HepG2 (cell line): ENCODE measurements around the gene WFDC1. TPM values are rescaled to one million over a fixed set of nuclear protein-coding genes. Genes with fewer than 3 reads are reported as not detected.

ENCODE experiments used
- AGO2 ChIP-seq: fragments of 200-400 bp; formaldehyde crosslinking; optimal IDR thresholded peaks from 2 replicates; pipeline ENCODE3; 2017; ENCODE audit warnings: mild to moderate bottlenecking, low read depth, low read length, moderate library complexity
- ISL2 ChIP-seq: sonication (generic); formaldehyde crosslinking; IDR thresholded peaks from 2 replicates; pipeline ENCODE4 v1.5.0; 2020; ENCODE audit warnings: missing genetic modification reagents
- KDM5B ChIP-seq: sonication (generic); formaldehyde crosslinking; IDR thresholded peaks from 2 replicates; pipeline ENCODE4 v1.4.0; 2020; ENCODE audit warnings: missing genetic modification reagents, mild to moderate bottlenecking, borderline replicate concordance
- RCOR2 ChIP-seq: IDR thresholded peaks from 2 replicates; pipeline ENCODE4 v1.6.1; 2016; ENCODE audit warnings: missing biosample characterization, missing genetic modification reagents
- RFX1 ChIP-seq: fragments of 450-650 bp; IDR thresholded peaks from 2 replicates; pipeline ENCODE4 v1.6.1; 2017
- SNAPC2 ChIP-seq: sonication (generic); formaldehyde crosslinking; IDR thresholded peaks from 2 replicates; pipeline ENCODE4 v1.8.1; 2022; ENCODE audit warnings: mild to moderate bottlenecking, missing genetic modification reagents
- TARDBP ChIP-seq: sonication (generic); formaldehyde crosslinking; IDR thresholded peaks from 2 replicates; pipeline ENCODE4 v1.8.0; 2022; ENCODE audit warnings: mild to moderate bottlenecking, missing genetic modification reagents
- TEAD3 ChIP-seq: optimal IDR thresholded peaks from 2 replicates; pipeline ENCODE3; 2016; ENCODE audit warnings: borderline replicate concordance
- ZBTB42 ChIP-seq: sonication (generic); formaldehyde crosslinking; IDR thresholded peaks from 2 replicates; pipeline ENCODE4 v1.5.0; 2020; ENCODE audit warnings: mild to moderate bottlenecking, missing genetic modification reagents
- ZFX ChIP-seq: sonication (generic); formaldehyde crosslinking; IDR thresholded peaks from 2 replicates; pipeline ENCODE4 v1.4.0; 2020; ENCODE audit warnings: mild to moderate bottlenecking, low read depth, missing genetic modification reagents, moderate library complexity
- ZNF101 ChIP-seq: sonication (generic); formaldehyde crosslinking; IDR thresholded peaks from 2 replicates; pipeline ENCODE4 v1.4.0; 2020; ENCODE audit warnings: mild to moderate bottlenecking, low read depth, missing genetic modification reagents, borderline replicate concordance
- ZNF24 ChIP-seq: fragments of 450-650 bp; IDR thresholded peaks from 2 replicates; pipeline ENCODE4 v1.6.1; 2017; ENCODE audit warnings: antibody characterized with exemption, mild to moderate bottlenecking
- ZNF292 ChIP-seq: sonication (generic); formaldehyde crosslinking; IDR thresholded peaks from 2 replicates; pipeline ENCODE4 v1.8.1; 2022; ENCODE audit warnings: mild to moderate bottlenecking, low read depth, missing genetic modification reagents, borderline replicate concordance
- ZNF460 ChIP-seq: sonication (generic); formaldehyde crosslinking; IDR thresholded peaks from 2 replicates; pipeline ENCODE4 v1.5.1; 2020; ENCODE audit warnings: missing genetic modification reagents, mild to moderate bottlenecking, borderline replicate concordance
- ZNF543 ChIP-seq: sonication (generic); formaldehyde crosslinking; IDR thresholded peaks from 2 replicates; pipeline ENCODE4 v1.4.0; 2020; ENCODE audit warnings: mild to moderate bottlenecking, missing genetic modification reagents
- ZNF607 ChIP-seq: sonication (generic); formaldehyde crosslinking; IDR thresholded peaks from 2 replicates; pipeline ENCODE4 v1.5.1; 2020; ENCODE audit warnings: missing genetic modification reagents, mild to moderate bottlenecking, borderline replicate concordance
- ZNF775 ChIP-seq: sonication (generic); formaldehyde crosslinking; IDR thresholded peaks from 2 replicates; pipeline ENCODE4 v1.4.0; 2020; ENCODE audit warnings: missing genetic modification reagents, mild to moderate bottlenecking, moderate library complexity, borderline replicate concordance
- polyA plus RNA-seq, 8 experiments: library from polyadenylated mRNA; depleted of rRNA in 3 of 8; stranded (reverse) in 7 of 8; unstranded in 1 of 8; fragments of >200 nt; fragmentation: Illumina TruSeq in 4 of 8; extraction: Trizol in 4 of 8; gene quantifications; 2 replicates each; pipeline versions ENCODE4 v1.2.1 to v1.2.3, GENCODE V29; 2011 to 2016; ENCODE audit warnings: low read depth in 4 of 8, missing spikeins in 1 of 8, mixed read lengths in 1 of 8; ENCODE audit not compliant: insufficient read depth in 1 of 8
- total RNA-seq, 5 experiments: library from RNA; depleted of rRNA; stranded (reverse); fragments of >200 nt; fragmentation: Illumina TruSeq; extraction: Trizol; gene quantifications; 2 replicates each; pipeline ENCODE4 v1.2.3, GENCODE V29; 2016; ENCODE audit warnings: low read depth in 1 of 5
- TF ChIP-seq, protein P1 (sequence below): sonication (generic); formaldehyde crosslinking; IDR thresholded peaks from 2 replicates; pipeline ENCODE4 v1.4.0; 2020; ENCODE audit warnings: missing genetic modification reagents
- TF ChIP-seq, protein P2 (sequence below): IDR thresholded peaks from 2 replicates; pipeline ENCODE4 v1.6.1; 2012; ENCODE audit warnings: low read depth, low read length, improper control_type of control experiment
- TF ChIP-seq, protein P3 (sequence below): sonication (generic); formaldehyde crosslinking; IDR thresholded peaks from 2 replicates; pipeline ENCODE4 v1.4.0; 2020; ENCODE audit warnings: missing genetic modification reagents, borderline replicate concordance
- TF ChIP-seq, protein P4 (sequence below): sonication (generic); formaldehyde crosslinking; IDR thresholded peaks from 2 replicates; pipeline ENCODE4 v1.5.0; 2020; ENCODE audit warnings: missing genetic modification reagents
- TF ChIP-seq, protein P5 (sequence below): IDR thresholded peaks from 2 replicates; pipeline ENCODE4 v1.6.1; 2012; ENCODE audit warnings: inconsistent platforms

The WFDC1 gene
- total and polyA plus RNA-seq, 2 of the 13 experiments (the other 11 are each of a cell fraction or from before 2014, with no cell fraction given), result not detected

DNA sequence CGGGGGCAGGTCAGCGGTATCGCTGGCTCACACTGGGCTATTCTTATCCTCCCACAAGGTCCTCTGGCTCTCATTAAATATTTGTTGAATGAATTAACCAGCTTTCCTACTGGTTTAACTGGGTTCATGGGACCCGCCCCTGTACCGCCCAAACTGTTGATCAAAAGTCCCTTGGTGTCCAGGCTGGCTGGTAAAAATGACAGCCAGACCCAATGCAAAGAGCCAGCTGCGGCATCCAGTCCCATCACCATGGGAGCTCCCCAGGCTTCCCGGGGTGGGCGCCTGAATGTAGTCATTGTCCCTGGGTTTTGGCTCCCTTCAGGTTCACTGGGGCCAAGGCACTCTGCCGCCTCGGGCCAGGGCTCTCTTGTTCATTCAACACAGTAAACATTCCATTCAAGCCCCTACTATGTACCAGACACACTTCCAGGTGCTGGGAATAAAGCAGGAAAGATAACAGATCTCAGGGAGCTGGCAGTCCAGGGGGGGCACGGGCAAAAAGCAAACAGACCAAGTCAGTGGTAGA lies 62.0 kb downstream of the WFDC1 start (continued):
- no peak for TF ChIP-seq ZNF543 (CRISPR knock-in tag)
- no peak for TF ChIP-seq ZNF292 (CRISPR knock-in tag)
- TF ChIP-seq ZNF101 (CRISPR knock-in tag), result no peak
- no peak for TF ChIP-seq AGO2
- no peak for TF ChIP-seq TEAD3 (CRISPR knock-in tag)
- TF ChIP-seq, protein P1, sequence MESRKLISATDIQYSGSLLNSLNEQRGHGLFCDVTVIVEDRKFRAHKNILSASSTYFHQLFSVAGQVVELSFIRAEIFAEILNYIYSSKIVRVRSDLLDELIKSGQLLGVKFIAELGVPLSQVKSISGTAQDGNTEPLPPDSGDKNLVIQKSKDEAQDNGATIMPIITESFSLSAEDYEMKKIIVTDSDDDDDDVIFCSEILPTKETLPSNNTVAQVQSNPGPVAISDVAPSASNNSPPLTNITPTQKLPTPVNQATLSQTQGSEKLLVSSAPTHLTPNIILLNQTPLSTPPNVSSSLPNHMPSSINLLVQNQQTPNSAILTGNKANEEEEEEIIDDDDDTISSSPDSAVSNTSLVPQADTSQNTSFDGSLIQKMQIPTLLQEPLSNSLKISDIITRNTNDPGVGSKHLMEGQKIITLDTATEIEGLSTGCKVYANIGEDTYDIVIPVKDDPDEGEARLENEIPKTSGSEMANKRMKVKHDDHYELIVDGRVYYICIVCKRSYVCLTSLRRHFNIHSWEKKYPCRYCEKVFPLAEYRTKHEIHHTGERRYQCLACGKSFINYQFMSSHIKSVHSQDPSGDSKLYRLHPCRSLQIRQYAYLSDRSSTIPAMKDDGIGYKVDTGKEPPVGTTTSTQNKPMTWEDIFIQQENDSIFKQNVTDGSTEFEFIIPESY, result no peak
- TF ChIP-seq SNAPC2 (CRISPR knock-in tag), result no peak
- no peak for TF ChIP-seq RFX1
- TF ChIP-seq, protein P2, sequence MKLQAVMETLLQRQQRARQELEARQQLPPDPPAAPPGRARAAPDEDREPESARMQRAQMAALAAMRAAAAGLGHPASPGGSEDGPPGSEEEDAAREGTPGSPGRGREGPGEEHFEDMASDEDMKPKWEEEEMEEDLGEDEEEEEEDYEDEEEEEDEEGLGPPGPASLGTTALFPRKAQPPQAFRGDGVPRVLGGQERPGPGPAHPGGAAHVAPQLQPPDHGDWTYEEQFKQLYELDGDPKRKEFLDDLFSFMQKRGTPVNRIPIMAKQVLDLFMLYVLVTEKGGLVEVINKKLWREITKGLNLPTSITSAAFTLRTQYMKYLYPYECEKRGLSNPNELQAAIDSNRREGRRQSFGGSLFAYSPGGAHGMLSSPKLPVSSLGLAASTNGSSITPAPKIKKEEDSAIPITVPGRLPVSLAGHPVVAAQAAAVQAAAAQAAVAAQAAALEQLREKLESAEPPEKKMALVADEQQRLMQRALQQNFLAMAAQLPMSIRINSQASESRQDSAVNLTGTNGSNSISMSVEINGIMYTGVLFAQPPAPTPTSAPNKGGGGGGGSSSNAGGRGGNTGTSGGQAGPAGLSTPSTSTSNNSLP, result no peak
- TF ChIP-seq, protein P3, sequence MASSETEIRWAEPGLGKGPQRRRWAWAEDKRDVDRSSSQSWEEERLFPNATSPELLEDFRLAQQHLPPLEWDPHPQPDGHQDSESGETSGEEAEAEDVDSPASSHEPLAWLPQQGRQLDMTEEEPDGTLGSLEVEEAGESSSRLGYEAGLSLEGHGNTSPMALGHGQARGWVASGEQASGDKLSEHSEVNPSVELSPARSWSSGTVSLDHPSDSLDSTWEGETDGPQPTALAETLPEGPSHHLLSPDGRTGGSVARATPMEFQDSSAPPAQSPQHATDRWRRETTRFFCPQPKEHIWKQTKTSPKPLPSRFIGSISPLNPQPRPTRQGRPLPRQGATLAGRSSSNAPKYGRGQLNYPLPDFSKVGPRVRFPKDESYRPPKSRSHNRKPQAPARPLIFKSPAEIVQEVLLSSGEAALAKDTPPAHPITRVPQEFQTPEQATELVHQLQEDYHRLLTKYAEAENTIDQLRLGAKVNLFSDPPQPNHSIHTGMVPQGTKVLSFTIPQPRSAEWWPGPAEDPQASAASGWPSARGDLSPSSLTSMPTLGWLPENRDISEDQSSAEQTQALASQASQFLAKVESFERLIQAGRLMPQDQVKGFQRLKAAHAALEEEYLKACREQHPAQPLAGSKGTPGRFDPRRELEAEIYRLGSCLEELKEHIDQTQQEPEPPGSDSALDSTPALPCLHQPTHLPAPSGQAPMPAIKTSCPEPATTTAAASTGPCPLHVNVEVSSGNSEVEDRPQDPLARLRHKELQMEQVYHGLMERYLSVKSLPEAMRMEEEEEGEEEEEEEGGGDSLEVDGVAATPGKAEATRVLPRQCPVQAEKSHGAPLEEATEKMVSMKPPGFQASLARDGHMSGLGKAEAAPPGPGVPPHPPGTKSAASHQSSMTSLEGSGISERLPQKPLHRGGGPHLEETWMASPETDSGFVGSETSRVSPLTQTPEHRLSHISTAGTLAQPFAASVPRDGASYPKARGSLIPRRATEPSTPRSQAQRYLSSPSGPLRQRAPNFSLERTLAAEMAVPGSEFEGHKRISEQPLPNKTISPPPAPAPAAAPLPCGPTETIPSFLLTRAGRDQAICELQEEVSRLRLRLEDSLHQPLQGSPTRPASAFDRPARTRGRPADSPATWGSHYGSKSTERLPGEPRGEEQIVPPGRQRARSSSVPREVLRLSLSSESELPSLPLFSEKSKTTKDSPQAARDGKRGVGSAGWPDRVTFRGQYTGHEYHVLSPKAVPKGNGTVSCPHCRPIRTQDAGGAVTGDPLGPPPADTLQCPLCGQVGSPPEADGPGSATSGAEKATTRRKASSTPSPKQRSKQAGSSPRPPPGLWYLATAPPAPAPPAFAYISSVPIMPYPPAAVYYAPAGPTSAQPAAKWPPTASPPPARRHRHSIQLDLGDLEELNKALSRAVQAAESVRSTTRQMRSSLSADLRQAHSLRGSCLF (CRISPR knock-in tag), result no peak
- 0 out of 2 replicates have a peak, but pooled peaks have one; percentile 16 for TF ChIP-seq ISL2
- TF ChIP-seq, protein P4, sequence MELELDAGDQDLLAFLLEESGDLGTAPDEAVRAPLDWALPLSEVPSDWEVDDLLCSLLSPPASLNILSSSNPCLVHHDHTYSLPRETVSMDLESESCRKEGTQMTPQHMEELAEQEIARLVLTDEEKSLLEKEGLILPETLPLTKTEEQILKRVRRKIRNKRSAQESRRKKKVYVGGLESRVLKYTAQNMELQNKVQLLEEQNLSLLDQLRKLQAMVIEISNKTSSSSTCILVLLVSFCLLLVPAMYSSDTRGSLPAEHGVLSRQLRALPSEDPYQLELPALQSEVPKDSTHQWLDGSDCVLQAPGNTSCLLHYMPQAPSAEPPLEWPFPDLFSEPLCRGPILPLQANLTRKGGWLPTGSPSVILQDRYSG (CRISPR knock-in tag), result no peak
- TF ChIP-seq RCOR2 (CRISPR knock-in tag), result 0 out of 2 replicates have a peak, but pooled peaks have one; percentile 12
- no peak for TF ChIP-seq ZNF607 (CRISPR knock-in tag)
- TF ChIP-seq, protein P5, sequence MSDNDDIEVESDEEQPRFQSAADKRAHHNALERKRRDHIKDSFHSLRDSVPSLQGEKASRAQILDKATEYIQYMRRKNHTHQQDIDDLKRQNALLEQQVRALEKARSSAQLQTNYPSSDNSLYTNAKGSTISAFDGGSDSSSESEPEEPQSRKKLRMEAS, result no peak
- no peak for TF ChIP-seq ZBTB42 (CRISPR knock-in tag)
- TF ChIP-seq ZNF24, result no peak
- TF ChIP-seq KDM5B (CRISPR knock-in tag), result no peak
- TF ChIP-seq ZFX (CRISPR knock-in tag), result no peak
- TF ChIP-seq TARDBP (CRISPR knock-in tag), result no peak
- TF ChIP-seq ZNF775 (CRISPR knock-in tag), result no peak
- TF ChIP-seq ZNF460 (CRISPR knock-in tag), result no peak
